KOPT-K1 (cell line): ENCODE results near the gene POLR3H.

Experiments
- H3K27ac ChIP-seq: fragments of 200-600 bp; sonication (generic); 2 replicates; pipeline ENCODE4 v1.5.1; 2016; ENCODE audit warnings: antibody characterized with exemption, mild to moderate bottlenecking, low read depth, low read length; ENCODE audit not compliant: poor library complexity, severe bottlenecking
- H3K36me3 ChIP-seq: fragments of 200-600 bp; sonication (generic); 2 replicates; pipeline ENCODE4 v1.5.1; 2017; ENCODE audit warnings: antibody characterized with exemption, mild to moderate bottlenecking, low read length, moderate library complexity; ENCODE audit not compliant: insufficient read depth
- H3K9me3 ChIP-seq: fragments of 200-600 bp; sonication (generic); 2 replicates; pipeline ENCODE4 v1.5.1; 2017; ENCODE audit warnings: antibody characterized with exemption, low read length, mild to moderate bottlenecking; ENCODE audit not compliant: insufficient read depth, poor library complexity, severe bottlenecking

The POLR3H gene

DNA sequence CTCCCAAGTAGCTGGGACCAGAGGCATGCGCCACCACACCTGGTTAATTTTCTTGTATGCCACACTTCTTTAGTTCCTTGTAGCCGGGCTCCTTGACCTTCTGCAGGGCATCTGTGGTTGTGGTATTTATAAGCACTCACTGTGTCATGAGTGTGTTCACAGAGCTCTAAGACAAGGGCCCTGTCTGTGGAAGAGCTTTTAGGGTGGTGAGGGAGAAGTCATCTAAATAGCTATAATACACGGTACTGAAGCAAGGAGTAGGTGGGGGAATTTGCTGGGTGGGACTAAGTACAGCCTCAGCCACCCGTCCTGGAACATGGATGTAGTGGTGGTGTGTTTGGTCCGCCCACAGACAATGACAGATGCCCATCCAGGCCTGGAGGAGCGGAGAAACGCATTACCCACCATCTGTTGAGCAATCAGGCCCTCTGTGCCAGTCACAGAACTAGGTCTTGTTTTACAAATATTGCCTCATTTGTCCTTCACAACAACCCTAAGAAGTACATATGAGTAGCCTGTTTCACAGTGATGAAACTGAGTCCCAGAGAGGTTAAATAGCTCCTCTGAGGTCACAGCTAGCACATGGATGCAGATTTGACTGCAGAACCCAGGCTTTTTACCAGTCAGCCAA lies 65.3 kb downstream of the POLR3H start:
- Histone ChIP-seq H3K36me3 (peaks cover 14% of the 10 kb centered on the region; the same call in 1 of the 2 replicates), H3K9me3 (no peaks in the 10 kb centered on the region), H3K27ac (no peak overlapping the region)

GRCh38 chr22:41478473-41478872 lies 65.8 kb downstream of the POLR3H start:
- H3K36me3 ChIP-seq: peaks cover 14% of the 10 kb centered on the region; the same call in 1 of the 2 replicates
- H3K9me3 ChIP-seq: no peaks in the 10 kb centered on the region
- H3K27ac ChIP-seq: no peak overlapping the region
